ENCODE data around the gene PCSK5.

The PCSK5 gene

DNA sequence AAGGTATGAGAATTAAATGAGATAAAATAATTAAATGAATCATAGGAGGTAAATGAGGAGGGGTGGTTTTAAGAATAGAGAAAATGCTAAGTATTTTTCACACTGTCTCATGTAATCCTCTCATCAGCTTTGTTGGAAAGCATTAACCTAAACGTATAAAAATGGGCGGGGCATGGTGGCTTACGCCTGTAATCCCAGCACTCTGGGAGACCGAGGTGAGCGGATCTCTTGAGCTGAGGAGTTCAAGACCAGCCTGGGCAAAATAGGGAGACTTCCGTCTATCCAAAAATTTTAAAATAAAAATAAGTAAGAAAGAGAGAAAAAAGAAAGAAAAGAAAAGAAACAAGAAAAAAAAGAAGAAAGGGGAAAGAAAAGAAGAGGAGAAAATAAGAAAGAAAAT is 505.7 kb downstream of the PCSK5 start:
- no peak for DNase-seq (ENCODE audit: extremely low read depth, insufficient read length)
- Histone ChIP-seq H3K27me3 (replicated peaks; ENCODE audit: control insufficient read depth, insufficient read depth, low read length) (no peaks in the 10 kb centered on the region), H3K36me3 (ENCODE audit: control insufficient read depth, insufficient read depth, low read length) (no peaks in the 10 kb centered on the region), H3K4me3 (replicated peaks; ENCODE audit: low read depth, low read length) (no peak overlapping the region)
- TF ChIP-seq, protein P1, sequence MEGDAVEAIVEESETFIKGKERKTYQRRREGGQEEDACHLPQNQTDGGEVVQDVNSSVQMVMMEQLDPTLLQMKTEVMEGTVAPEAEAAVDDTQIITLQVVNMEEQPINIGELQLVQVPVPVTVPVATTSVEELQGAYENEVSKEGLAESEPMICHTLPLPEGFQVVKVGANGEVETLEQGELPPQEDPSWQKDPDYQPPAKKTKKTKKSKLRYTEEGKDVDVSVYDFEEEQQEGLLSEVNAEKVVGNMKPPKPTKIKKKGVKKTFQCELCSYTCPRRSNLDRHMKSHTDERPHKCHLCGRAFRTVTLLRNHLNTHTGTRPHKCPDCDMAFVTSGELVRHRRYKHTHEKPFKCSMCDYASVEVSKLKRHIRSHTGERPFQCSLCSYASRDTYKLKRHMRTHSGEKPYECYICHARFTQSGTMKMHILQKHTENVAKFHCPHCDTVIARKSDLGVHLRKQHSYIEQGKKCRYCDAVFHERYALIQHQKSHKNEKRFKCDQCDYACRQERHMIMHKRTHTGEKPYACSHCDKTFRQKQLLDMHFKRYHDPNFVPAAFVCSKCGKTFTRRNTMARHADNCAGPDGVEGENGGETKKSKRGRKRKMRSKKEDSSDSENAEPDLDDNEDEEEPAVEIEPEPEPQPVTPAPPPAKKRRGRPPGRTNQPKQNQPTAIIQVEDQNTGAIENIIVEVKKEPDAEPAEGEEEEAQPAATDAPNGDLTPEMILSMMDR (IDR thresholded peaks at IDR 0.05; ENCODE audit: insufficient read depth, low read length, poor library complexity, severe bottlenecking): no peak

DNA sequence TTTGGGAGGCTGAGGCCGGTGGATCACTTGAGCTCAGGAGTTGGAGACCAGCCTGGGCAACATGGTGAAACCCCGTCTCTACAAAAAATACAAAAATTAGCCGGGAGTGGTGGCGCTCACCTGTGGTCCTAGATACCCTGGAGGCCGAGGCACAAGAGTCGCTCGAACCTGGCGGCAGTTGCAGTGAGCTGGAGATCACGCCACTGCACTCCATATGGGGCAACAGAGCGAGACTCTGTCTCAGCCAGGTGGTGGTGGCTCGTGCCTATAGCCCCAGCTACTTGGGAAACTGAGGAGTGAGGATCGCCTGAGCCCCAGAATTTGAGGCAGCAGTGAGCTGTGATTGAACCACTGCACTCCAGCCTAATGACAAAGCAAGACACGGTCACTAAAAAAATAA is 506.1 kb downstream of the PCSK5 start:
- no peaks in the 10 kb centered on the region for H3K36me3 ChIP-seq (ENCODE audit: control insufficient read depth, insufficient read depth, low read length)
- no peak for DNase-seq (ENCODE audit: extremely low read depth, insufficient read length)
- H3K27me3 ChIP-seq (replicated peaks; ENCODE audit: control insufficient read depth, insufficient read depth, low read length): no peaks in the 10 kb centered on the region
- TF ChIP-seq, protein P1 (IDR thresholded peaks at IDR 0.05; ENCODE audit: insufficient read depth, low read length, poor library complexity, severe bottlenecking): no peak
- H3K4me3 ChIP-seq (replicated peaks; ENCODE audit: low read depth, low read length): no peak overlapping the region

DNA sequence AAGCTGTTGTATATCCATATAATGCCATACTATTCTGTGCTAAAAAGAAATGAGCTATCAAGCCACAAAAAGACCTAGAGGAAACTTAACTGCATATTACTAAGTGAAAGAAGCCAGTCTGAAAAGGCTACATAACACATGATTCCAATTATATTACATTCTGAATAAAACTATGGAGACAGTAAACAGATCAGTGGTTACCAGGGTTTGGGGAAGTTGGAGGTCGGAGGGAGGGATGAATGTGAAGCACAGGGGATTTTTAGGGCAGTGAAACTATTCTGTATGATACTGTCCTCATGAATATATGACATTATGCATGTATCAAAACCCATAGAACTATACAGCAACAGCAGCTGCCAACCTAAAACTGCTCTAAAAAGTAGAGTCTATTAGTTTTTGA is 509.4 kb downstream of the PCSK5 start:
- no peaks in the 10 kb centered on the region for H3K27me3 ChIP-seq (replicated peaks; ENCODE audit: control insufficient read depth, insufficient read depth, low read length)
- no peak overlapping the region for H3K4me3 ChIP-seq (replicated peaks; ENCODE audit: low read depth, low read length)
- DNase-seq (ENCODE audit: extremely low read depth, insufficient read length): no peak
- no peaks in the 10 kb centered on the region for H3K36me3 ChIP-seq (ENCODE audit: control insufficient read depth, insufficient read depth, low read length)
- TF ChIP-seq, protein P1 (IDR thresholded peaks at IDR 0.05; ENCODE audit: insufficient read depth, low read length, poor library complexity, severe bottlenecking): no peak

DNA sequence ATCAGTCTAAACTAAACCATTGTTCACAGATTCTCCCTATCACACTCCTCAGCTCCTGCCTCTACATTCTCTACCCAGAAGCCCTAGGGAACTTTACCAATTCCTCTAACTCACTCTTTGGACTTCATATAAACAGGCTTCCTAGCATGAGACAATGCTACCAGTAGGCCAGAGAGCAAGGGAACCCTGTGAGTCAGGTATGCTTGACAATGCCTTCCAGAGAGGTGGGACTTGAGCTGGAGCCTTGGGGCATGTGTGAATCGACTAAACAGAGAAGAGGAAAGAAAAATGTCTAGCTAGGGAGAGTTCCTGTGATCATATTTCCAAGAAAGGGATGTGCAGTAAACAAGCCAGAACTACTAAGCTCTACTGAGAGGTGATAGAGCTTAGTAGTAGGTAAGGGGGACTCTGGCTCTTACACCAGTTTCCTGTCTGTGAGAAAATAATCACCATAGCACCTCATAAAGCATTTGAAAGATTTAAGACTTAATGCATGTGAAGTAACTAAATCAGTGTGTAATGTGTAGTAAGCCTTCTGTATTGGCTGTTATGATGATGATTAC is 510.1 kb downstream of the PCSK5 start:
- no peak overlapping the region for H3K4me3 ChIP-seq (replicated peaks; ENCODE audit: low read depth, low read length)
- DNase-seq (ENCODE audit: extremely low read depth, insufficient read length): no peak
- H3K36me3 ChIP-seq (ENCODE audit: control insufficient read depth, insufficient read depth, low read length): no peaks in the 10 kb centered on the region
- no peaks in the 10 kb centered on the region for H3K27me3 ChIP-seq (replicated peaks; ENCODE audit: control insufficient read depth, insufficient read depth, low read length)
- TF ChIP-seq, protein P1 (IDR thresholded peaks at IDR 0.05; ENCODE audit: insufficient read depth, low read length, poor library complexity, severe bottlenecking): no peak

DNA sequence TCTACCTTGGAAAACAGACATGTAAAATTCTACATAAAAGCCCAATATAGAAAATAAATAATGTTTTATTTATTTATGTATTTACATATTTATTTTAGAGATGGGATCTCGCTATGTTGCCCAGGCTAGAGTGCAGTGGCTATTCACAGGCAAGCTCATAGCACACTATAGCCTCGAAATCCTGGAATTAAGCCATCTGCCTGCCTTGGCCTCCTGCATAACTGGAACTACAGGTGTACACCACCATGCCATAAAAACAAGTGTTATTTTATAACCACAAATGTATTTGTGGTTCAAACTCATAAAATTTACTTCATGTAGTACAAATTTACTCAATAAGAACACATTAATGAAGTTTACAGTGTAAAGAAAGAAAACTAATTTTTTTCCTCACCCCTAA is 510.7 kb downstream of the PCSK5 start:
- TF ChIP-seq, protein P1 (IDR thresholded peaks at IDR 0.05; ENCODE audit: insufficient read depth, low read length, poor library complexity, severe bottlenecking): no peak
- Histone ChIP-seq H3K4me3 (replicated peaks; ENCODE audit: low read depth, low read length) (no peak overlapping the region), H3K36me3 (ENCODE audit: control insufficient read depth, insufficient read depth, low read length) (no peaks in the 10 kb centered on the region), H3K27me3 (replicated peaks; ENCODE audit: control insufficient read depth, insufficient read depth, low read length) (no peaks in the 10 kb centered on the region)
- DNase-seq (ENCODE audit: extremely low read depth, insufficient read length): no peak

Measured in GM06990 (cell line).